Measurements from ENCODE around the gene ZC3H13.

ZC3H13 gene

GRCh38 chr13:46088821-46089562 lies 36.4 kb upstream of the ZC3H13 start:
- Histone ChIP-seq H3K4me1 (ENCODE audit: control insufficient read depth in 2 of 2, insufficient read depth in 1 of 2, low read depth in 1 of 2, low read length in 2 of 2) (no peaks in the 10 kb centered on the region), H3K79me1 (ENCODE audit: low read depth, low read length) (no peaks in the 10 kb centered on the region), H3K36me3 (replicated peaks in 1 of 2; ENCODE audit: control insufficient read depth in 2 of 2, insufficient read depth in 2 of 2, low read length in 2 of 2) (no peaks in the 10 kb centered on the region), H2AK5ac (ENCODE audit: low read depth, low read length) (no peak overlapping the region), H2BK120ac (ENCODE audit: low read depth, low read length) (no peak overlapping the region), H3K4me3 (ENCODE audit: low read length in 2 of 2) (no peak overlapping the region), H2BK5ac (ENCODE audit: low read length) (no peak overlapping the region), H2BK12ac (ENCODE audit: low read length) (no peak overlapping the region), H3K9ac (ENCODE audit: low read depth, low read length, poor library complexity) (no peak overlapping the region), H3K18ac (ENCODE audit: low read length) (no peak overlapping the region), H3K23ac (ENCODE audit: low read depth, low read length, poor library complexity) (no peak overlapping the region), H4K8ac (ENCODE audit: low read depth, low read length) (no peak overlapping the region), H2AFZ (ENCODE audit: low read length) (no peak overlapping the region), H3K4ac (ENCODE audit: low read length) (no peak overlapping the region), H3K4me2 (ENCODE audit: insufficient read depth, low read length, poor library complexity, severe bottlenecking) (no peak overlapping the region), H3K27ac (replicated peaks; ENCODE audit: low read length) (no peak overlapping the region), H4K91ac (ENCODE audit: low read depth, low read length, poor library complexity) (no peak overlapping the region), H3K27me3 (ENCODE audit: control insufficient read depth in 3 of 3, insufficient read depth in 3 of 3, low read depth in 1 of 3, low read length in 3 of 3) (no peaks in the 10 kb centered on the region), H2BK15ac (ENCODE audit: low read length) (no peak overlapping the region), H3K14ac (ENCODE audit: low read length) (no peak overlapping the region), H3K9me3 (replicated peaks in 1 of 2; ENCODE audit: control insufficient read depth in 2 of 2, insufficient read depth in 1 of 2, low read depth in 1 of 2, low read length in 2 of 2) (peaks cover 1 to 4% of the 10 kb centered on the region in 2 donors)
- DNase-seq (ENCODE audit: low spot score) = no peak
- no CpG with 5 or more reads among the region's 5 CpGs for WGBS, 2 donors (ENCODE audit: extremely low coverage in 2 of 2, insufficient read length in 2 of 2, insufficient replicate concordance in 1 of 2)

GRCh38 chr13:46087481-46087880 lies 34.9 kb upstream of the ZC3H13 start:
- Histone ChIP-seq H2BK12ac (ENCODE audit: low read length) (no peak overlapping the region), H3K4me2 (ENCODE audit: insufficient read depth, low read length, poor library complexity, severe bottlenecking) (no peak overlapping the region), H3K9me3 (replicated peaks in 1 of 2; ENCODE audit: control insufficient read depth in 2 of 2, insufficient read depth in 1 of 2, low read depth in 1 of 2, low read length in 2 of 2) (peaks cover 1 to 4% of the 10 kb centered on the region in 2 donors), H3K79me1 (ENCODE audit: low read depth, low read length) (no peaks in the 10 kb centered on the region), H3K9ac (ENCODE audit: low read depth, low read length, poor library complexity) (no peak overlapping the region), H2BK15ac (ENCODE audit: low read length) (no peak overlapping the region), H3K36me3 (replicated peaks in 1 of 2; ENCODE audit: control insufficient read depth in 2 of 2, insufficient read depth in 2 of 2, low read length in 2 of 2) (no peaks in the 10 kb centered on the region), H3K27me3 (ENCODE audit: control insufficient read depth in 3 of 3, insufficient read depth in 3 of 3, low read depth in 1 of 3, low read length in 3 of 3) (no peaks in the 10 kb centered on the region), H2AK5ac (ENCODE audit: low read depth, low read length) (no peak overlapping the region), H3K14ac (ENCODE audit: low read length) (no peak overlapping the region), H3K4ac (ENCODE audit: low read length) (no peak overlapping the region), H2AFZ (ENCODE audit: low read length) (no peak overlapping the region), H2BK120ac (ENCODE audit: low read depth, low read length) (no peak overlapping the region), H3K18ac (ENCODE audit: low read length) (no peak overlapping the region), H3K4me3 (ENCODE audit: low read length in 2 of 2) (no peak overlapping the region), H2BK5ac (ENCODE audit: low read length) (no peak overlapping the region), H4K8ac (ENCODE audit: low read depth, low read length) (no peak overlapping the region), H4K91ac (ENCODE audit: low read depth, low read length, poor library complexity) (no peak overlapping the region), H3K27ac (replicated peaks; ENCODE audit: low read length) (no peak overlapping the region), H3K4me1 (ENCODE audit: control insufficient read depth in 2 of 2, insufficient read depth in 1 of 2, low read depth in 1 of 2, low read length in 2 of 2) (no peaks in the 10 kb centered on the region), H3K23ac (ENCODE audit: low read depth, low read length, poor library complexity) (no peak overlapping the region)
- no peak for DNase-seq (ENCODE audit: low spot score)

- H3K27ac ChIP-seq (replicated peaks; ENCODE audit: low read length) = no peak overlapping the region
- no peaks in the 10 kb centered on the region for H3K27me3 ChIP-seq (ENCODE audit: control insufficient read depth in 3 of 3, insufficient read depth in 3 of 3, low read depth in 1 of 3, low read length in 3 of 3)
- no CpG with 5 or more reads among the region's 12 CpGs for WGBS, 2 donors (ENCODE audit: extremely low coverage in 2 of 2, insufficient read length in 2 of 2, insufficient replicate concordance in 1 of 2)
- no peak overlapping the region for H3K4me2 ChIP-seq (ENCODE audit: insufficient read depth, low read length, poor library complexity, severe bottlenecking)
- no peak overlapping the region for H4K8ac ChIP-seq (ENCODE audit: low read depth, low read length)
- H2AFZ ChIP-seq (ENCODE audit: low read length) = no peak overlapping the region
- peaks cover 1 to 4% of the 10 kb centered on the region in 2 donors for H3K9me3 ChIP-seq (replicated peaks in 1 of 2; ENCODE audit: control insufficient read depth in 2 of 2, insufficient read depth in 1 of 2, low read depth in 1 of 2, low read length in 2 of 2)
- no peak overlapping the region for H2BK5ac ChIP-seq (ENCODE audit: low read length)
- H2AK5ac ChIP-seq (ENCODE audit: low read depth, low read length) = no peak overlapping the region
- no peak overlapping the region for H2BK15ac ChIP-seq (ENCODE audit: low read length)
- H3K14ac ChIP-seq (ENCODE audit: low read length) = no peak overlapping the region
- no peaks in the 10 kb centered on the region for H3K36me3 ChIP-seq (replicated peaks in 1 of 2; ENCODE audit: control insufficient read depth in 2 of 2, insufficient read depth in 2 of 2, low read length in 2 of 2)
- no peak overlapping the region for H3K9ac ChIP-seq (ENCODE audit: low read depth, low read length, poor library complexity)
- H2BK120ac ChIP-seq (ENCODE audit: low read depth, low read length) = no peak overlapping the region
- DNase-seq (ENCODE audit: low spot score) = no peak
- no peak overlapping the region for H3K18ac ChIP-seq (ENCODE audit: low read length)
- H3K4me3 ChIP-seq (ENCODE audit: low read length in 2 of 2) = no peak overlapping the region
- H3K79me1 ChIP-seq (ENCODE audit: low read depth, low read length) = no peaks in the 10 kb centered on the region
- H3K23ac ChIP-seq (ENCODE audit: low read depth, low read length, poor library complexity) = no peak overlapping the region
- no peak overlapping the region for H4K91ac ChIP-seq (ENCODE audit: low read depth, low read length, poor library complexity)
- H3K4me1 ChIP-seq (ENCODE audit: control insufficient read depth in 2 of 2, insufficient read depth in 1 of 2, low read depth in 1 of 2, low read length in 2 of 2) = no peaks in the 10 kb centered on the region
- H2BK12ac ChIP-seq (ENCODE audit: low read length) = no peak overlapping the region
- no peak overlapping the region for H3K4ac ChIP-seq (ENCODE audit: low read length)
Observed at GRCh38 chr13:46086985-46087384, 34.4 kb upstream of the ZC3H13 start.

GRCh38 chr13:46086421-46086922 lies 33.9 kb upstream of the ZC3H13 start:
- WGBS, 2 donors (ENCODE audit: extremely low coverage in 2 of 2, insufficient read length in 2 of 2, insufficient replicate concordance in 1 of 2) = no CpG with 5 or more reads among the region's 12 CpGs
- no peaks in the 10 kb centered on the region for H3K4me1 ChIP-seq (ENCODE audit: control insufficient read depth in 2 of 2, insufficient read depth in 1 of 2, low read depth in 1 of 2, low read length in 2 of 2)

More at GRCh38 chr13:46086421-46086922, 33.9 kb upstream of the ZC3H13 start:
- Histone ChIP-seq H3K9ac (ENCODE audit: low read depth, low read length, poor library complexity) (no peak overlapping the region), H4K8ac (ENCODE audit: low read depth, low read length) (no peak overlapping the region), H3K18ac (ENCODE audit: low read length) (no peak overlapping the region), H3K27me3 (ENCODE audit: control insufficient read depth in 3 of 3, insufficient read depth in 3 of 3, low read depth in 1 of 3, low read length in 3 of 3) (no peaks in the 10 kb centered on the region), H3K4me3 (ENCODE audit: low read length in 2 of 2) (no peak overlapping the region), H2BK12ac (ENCODE audit: low read length) (no peak overlapping the region), H3K23ac (ENCODE audit: low read depth, low read length, poor library complexity) (no peak overlapping the region), H3K4ac (ENCODE audit: low read length) (no peak overlapping the region), H2AK5ac (ENCODE audit: low read depth, low read length) (no peak overlapping the region), H3K9me3 (replicated peaks in 1 of 2; ENCODE audit: control insufficient read depth in 2 of 2, insufficient read depth in 1 of 2, low read depth in 1 of 2, low read length in 2 of 2) (peaks cover 1 to 4% of the 10 kb centered on the region in 2 donors), H3K36me3 (replicated peaks in 1 of 2; ENCODE audit: control insufficient read depth in 2 of 2, insufficient read depth in 2 of 2, low read length in 2 of 2) (no peaks in the 10 kb centered on the region), H3K27ac (replicated peaks; ENCODE audit: low read length) (no peak overlapping the region), H3K4me2 (ENCODE audit: insufficient read depth, low read length, poor library complexity, severe bottlenecking) (no peak overlapping the region), H2AFZ (ENCODE audit: low read length) (no peak overlapping the region), H2BK15ac (ENCODE audit: low read length) (no peak overlapping the region), H2BK5ac (ENCODE audit: low read length) (no peak overlapping the region), H4K91ac (ENCODE audit: low read depth, low read length, poor library complexity) (no peak overlapping the region), H3K14ac (ENCODE audit: low read length) (no peak overlapping the region), H2BK120ac (ENCODE audit: low read depth, low read length) (no peak overlapping the region), H3K79me1 (ENCODE audit: low read depth, low read length) (no peaks in the 10 kb centered on the region)
- no peak for DNase-seq (ENCODE audit: low spot score)
